ENCODE measurements around the gene PPM1M.

DNA sequence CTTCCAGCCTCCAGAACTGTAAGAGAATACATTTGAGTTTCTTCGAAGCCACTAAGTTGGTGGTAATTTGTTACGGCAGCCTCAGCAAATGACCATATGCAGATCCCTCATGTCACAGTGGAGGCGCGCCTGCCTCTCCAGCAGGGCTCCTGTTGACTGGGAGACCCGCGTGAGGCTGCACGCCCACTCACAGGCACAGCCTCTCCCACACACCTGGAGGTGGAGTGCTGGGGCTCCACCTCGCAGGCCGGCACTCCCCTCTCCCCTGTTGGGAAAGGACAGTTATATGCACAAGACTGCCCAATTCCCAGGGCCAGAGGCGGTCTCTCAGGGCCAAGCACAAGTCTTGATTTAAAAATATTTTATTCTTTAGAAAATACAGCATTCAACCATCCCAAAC, 17.3 kb upstream of the PPM1M start:
- TF ChIP-seq, protein P1, sequence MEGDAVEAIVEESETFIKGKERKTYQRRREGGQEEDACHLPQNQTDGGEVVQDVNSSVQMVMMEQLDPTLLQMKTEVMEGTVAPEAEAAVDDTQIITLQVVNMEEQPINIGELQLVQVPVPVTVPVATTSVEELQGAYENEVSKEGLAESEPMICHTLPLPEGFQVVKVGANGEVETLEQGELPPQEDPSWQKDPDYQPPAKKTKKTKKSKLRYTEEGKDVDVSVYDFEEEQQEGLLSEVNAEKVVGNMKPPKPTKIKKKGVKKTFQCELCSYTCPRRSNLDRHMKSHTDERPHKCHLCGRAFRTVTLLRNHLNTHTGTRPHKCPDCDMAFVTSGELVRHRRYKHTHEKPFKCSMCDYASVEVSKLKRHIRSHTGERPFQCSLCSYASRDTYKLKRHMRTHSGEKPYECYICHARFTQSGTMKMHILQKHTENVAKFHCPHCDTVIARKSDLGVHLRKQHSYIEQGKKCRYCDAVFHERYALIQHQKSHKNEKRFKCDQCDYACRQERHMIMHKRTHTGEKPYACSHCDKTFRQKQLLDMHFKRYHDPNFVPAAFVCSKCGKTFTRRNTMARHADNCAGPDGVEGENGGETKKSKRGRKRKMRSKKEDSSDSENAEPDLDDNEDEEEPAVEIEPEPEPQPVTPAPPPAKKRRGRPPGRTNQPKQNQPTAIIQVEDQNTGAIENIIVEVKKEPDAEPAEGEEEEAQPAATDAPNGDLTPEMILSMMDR (conservative IDR thresholded peaks at IDR 0.05; ENCODE audit: low read depth, low read length): no peak
- TF ChIP-seq EZH2 (IDR thresholded peaks at IDR 0.05; ENCODE audit: low read length, unreplicated experiment): no peak
